Daoy (cell line): ENCODE measurements around the gene HNRNPL. TPM values are rescaled to one million over a fixed set of nuclear protein-coding genes. Genes with fewer than 3 reads are reported as not detected.

Source experiments
- DNase-seq: peaks from one replicate; pipeline ENCODE4 v3.0.0-alpha.2; 2015; ENCODE audit warnings: low read depth
- total RNA-seq: library from RNA; depleted of rRNA; stranded (reverse); fragments of >200 nt; shearing (Covaris generic); gene quantifications from 2 replicates; pipeline ENCODE4 v1.2.3, GENCODE V29; 2014

Gene HNRNPL
- total RNA-seq, 1 experiment from 2014 or later = 361 TPM

DNA sequence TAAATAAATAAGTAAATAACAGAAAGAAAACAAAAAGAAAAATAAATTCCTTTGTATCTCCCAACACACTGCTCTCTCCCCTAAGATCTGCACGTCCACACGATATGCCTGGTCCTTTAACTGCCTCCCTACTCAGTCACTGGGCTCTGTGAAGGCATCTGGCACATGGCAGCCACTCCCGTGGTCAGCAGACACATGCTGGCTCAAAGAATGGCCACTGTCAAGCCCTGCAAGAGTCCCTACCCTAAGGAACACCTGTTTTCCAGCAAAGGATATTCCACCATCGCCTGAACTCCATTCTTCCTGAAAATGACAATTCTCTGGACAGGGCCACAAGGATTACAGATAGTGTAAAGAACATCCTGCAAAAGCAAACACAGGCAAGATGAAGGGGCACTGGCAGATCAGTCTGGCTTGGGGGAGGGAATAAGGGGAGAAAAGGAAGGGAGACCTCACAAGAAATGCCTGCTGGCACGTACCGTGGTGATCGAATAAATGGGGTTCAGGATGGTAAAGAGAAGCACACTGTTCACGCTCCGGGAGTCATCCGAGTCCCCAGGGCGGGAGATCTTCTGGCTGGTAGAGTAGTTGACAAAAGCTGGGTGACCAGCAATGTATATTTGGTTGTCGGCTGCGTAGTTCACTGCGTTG lies 4.3 kb downstream of the HNRNPL start:
- DNase-seq = no peak

DNA sequence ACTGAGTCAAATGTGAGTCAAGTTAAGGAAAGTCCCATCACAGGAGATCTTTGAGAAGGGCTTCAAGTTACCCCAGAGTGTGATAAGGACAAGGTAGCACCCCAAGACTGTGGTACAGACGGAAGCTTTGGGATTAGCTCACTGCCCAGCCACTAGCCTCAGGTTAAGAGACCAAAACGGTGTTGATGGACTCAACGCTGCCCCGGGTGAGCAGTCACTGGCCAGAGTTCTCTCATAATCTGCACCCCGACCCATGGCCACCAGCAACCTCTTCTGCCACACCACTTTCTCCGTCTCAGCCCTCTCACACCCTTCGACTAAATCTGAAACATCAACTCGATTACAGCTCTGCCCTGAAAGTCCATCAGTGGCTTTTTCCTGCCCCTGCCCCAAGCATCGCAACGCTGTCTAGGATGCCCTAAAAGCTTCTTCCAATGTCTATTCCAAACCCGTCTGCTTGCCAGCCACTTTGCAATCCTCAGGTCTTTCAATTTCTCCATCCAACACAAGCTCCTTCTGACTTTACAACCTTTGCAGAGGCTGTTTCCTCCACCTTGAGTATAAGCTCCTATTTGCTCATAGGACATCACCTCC lies 5.6 kb downstream of the HNRNPL start:
- no peak for DNase-seq

DNA sequence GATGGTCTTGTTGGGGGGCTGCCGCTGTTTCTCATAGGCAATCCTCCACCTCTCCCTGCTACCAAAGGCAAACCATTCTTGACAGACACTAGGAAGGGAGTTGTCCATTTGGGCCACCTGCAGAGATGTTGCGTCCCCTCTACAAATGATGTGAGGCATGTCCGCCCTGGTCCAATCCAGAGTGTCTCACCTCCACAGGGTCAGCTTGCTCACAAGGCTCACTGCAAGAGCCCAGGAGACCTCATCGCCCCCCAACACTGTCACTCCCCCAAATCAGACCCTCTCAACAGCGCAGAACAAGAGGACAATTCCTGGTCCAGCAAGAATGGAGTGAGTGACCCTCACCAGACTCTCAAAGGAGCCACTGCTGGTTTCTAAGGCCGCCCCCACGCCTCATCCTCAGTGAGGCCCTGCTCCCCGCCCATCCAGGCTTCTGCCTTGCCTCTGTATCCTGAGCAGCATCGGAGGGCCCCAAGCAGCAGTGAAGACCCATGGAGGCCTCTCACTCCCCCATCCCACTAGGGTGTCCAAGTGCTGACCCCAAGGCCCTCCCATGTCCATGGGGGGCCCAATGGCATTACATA lies 6.5 kb downstream of the HNRNPL start:
- no peak for DNase-seq

DNA sequence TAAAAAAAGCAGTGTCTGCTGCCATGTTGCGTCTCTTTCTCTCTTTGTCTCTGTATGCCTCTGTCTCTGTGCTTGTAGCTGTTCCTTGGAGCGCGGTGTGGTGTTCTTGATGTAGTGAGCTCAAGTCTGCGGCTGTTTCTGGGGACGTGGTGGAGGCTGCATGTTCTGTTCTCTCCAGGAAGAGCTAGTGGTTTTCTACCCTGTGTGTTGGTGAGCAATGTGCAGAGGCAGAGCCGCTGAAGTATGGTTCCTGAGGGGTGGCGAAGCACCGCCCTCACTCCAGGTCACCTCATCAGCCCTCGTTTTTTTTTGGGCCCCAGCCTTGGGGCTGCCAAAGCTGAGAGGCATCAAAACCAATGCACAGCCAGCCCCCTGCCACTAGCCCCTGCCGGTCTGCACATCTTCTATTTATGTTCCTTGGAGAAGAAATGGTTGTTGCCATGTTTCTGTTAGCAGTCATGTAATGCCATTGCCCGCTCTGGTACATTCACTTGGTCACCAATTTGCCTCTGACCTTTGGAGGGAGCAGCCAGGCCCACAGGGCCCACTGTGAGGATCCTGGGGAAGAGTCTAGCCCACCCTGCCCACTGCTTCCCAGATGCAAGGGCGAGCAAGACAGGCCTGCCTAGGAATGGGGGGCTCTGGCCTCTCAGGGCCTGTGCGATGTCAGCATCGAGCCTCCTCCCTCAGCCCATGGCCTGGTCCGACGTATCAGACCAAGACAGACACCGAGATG lies 7.2 kb downstream of the HNRNPL start:
- no peak for DNase-seq

DNA sequence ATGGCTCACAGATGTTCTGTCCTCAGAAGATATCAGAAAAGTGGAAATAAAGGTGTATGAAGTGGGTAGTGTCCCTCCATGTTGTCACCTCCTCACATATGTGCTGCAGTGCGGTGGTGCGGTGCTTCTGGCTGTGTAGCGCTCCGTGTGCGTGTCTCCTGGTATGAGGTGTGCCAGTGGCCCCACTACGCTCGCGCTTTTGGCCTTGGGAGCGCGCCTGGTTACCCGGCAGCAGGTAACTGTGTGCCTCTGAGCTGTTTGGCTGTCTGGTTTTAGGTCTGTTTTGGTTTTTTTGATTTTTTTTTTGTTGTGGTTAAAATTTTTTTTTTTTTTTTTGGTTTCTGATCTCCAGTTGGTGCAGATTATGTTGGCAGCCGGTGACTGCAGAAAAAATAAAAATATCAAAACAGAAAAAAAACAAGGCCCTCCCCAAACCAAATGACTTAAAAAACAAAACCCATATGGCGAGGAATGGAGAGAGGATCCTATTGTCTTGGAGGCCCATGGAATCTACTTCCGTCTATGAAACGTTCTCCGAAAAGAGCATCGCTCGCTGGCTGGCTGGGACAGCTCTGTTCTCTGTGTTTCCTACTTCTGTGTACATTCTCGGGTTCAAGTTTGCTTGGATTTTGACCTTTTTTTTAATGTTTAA lies 7.9 kb downstream of the HNRNPL start:
- DNase-seq = no peak

DNA sequence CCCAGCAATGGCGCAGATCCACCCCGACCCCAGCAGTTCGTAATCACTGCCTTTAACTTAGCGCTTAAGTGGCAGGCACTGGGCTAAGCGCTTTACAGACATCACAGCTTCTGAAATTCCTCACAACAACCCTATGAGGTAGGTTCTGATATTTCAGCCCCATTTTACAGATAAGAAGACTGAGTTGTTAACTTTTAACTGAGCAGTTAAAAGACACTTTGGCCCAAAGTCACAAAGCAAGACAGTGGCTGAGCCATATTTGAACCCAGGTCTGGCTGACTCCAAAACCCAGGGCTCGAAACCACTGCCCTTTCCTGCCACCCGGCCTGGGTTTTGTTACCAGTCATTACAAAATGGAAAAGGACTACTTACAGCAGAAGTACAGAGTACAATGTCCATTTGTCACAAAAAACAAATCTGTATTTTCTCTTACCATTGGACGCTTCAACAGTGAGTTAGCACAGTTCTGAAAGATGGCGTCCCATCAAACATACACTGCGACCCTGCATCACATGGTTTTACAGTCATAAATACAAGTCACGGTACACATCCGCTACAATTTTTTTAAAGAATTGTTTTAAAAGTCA lies 8.5 kb downstream of the HNRNPL start:
- DNase-seq = no peak

DNA sequence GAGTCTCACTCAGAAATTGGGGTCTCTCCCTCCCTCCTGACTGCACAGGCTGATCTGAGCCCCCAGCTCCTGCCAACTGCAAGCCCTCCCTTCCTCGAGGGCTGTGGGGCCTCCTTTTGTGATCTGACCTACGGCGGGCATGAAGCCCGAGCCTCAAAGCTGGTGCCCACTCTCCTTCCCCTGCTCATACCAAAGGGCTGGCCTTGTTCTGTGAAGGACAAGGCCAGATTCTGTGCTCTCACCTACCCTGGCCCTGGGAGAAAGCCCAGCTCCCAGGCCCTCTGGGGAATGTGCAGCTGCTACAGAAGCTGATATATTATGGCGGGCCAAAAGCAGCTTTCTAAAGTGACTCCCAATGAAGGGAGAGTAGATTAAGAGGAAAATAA lies 9.2 kb downstream of the HNRNPL start:
- no peak for DNase-seq

DNA sequence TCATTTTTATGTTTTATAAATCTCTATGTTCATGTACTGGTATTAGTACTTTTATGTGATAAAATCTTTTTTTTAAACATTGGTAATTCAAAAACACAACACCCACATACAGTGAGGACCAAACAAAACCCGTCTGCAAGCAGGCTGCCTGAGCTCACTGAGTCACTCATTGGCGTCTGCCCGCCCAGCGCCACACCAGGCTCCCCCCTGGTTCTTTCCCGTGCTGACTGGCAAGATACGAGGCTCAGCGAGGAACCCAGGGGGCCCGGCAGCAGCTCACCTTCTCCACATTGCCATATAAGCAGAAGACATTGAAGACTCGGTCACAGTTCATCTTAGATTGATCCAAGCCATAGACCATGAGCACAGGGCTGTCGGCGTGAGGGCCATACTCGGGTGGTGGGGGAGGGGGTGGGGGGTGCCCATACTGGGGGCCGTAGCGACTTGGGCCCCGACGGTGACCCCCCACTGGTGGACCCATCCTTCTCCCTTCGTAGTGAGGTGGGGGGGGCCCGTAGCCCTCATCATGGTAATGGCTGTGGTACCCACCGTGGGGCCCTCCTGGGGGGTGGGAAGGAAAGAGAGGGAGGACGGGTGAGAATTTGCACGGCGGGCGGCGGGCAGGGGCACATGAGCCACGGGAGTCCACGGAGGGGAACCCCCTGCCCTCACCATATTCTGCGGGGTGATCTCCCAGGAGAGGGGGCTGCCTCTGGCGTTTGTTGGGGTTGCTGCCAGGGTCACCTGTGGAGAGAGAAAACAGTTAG lies 9.8 kb downstream of the HNRNPL start:
- DNase-seq = no peak

DNA sequence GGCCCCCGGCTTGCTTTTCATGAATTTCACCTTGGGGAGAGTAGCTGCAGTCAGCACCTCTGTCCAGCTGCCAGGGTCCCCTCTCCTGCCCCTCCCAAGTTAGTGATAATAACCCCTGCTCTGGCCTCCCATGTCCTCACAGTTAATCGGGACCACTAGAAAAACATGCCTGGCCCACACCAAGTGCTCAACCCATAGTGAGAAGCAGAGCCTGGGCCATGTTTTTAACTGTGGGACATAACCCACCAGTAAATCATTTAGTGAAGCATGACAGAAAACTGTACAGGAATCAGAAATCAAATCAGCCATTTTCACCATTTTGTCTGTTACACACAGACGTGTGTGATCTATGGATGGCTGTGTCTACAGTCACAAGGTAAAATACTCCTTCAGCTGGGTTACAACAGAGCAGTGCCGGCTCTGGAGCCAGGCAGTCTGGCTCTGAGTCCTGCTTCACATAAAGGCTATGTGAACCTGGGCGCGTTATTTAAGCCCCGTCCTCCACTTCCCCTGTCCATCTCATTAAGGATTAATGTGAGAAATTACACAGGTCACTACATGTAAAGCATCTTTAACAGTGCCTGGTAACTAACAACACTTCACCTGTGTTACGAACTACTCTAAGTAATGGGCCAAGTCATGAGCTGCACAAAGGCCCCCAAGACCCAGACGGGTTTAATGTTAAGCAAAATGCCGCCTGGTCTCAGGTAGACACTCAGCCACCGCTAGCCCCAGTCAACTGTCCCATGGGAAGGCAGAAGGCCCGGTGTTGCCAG lies 10.6 kb downstream of the HNRNPL start:
- no peak for DNase-seq

DNA sequence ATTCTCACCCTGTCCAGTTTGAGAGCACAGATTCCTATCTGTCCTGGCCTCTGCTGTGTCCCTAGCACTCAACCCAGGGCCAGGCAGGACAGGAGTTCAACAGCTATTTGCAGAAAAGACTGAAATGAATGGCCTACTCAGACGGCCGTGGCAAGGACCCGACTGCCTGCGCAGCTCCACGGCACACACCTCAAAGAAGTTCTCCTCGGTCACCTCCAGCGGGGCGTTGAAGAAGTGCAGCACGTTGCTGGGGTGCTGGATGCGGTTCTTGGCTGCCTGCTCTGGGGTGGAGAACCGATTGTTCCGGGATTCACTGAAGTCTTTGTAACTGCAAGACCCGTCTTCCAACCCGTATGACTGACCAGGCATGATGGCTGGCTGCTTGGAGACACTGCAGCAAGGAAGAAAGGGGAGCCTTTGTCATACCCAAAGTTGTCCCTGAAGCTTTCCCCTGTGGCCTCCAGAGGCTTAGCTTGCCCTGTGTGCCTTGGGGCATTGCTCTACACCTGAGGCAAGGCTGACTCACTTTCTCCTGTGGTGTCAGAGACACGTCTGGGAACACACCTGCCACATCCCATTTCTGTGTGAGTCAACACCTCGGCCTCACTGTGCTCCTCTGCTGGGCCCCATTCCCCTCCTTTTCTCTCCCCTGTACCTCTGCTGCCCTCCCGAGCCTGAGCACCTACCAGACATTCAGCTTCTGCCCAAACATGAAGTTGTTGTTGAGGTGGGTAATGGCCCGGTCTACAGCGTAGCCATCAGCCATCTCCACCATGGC lies 11.4 kb downstream of the HNRNPL start:
- no peak for DNase-seq

DNA sequence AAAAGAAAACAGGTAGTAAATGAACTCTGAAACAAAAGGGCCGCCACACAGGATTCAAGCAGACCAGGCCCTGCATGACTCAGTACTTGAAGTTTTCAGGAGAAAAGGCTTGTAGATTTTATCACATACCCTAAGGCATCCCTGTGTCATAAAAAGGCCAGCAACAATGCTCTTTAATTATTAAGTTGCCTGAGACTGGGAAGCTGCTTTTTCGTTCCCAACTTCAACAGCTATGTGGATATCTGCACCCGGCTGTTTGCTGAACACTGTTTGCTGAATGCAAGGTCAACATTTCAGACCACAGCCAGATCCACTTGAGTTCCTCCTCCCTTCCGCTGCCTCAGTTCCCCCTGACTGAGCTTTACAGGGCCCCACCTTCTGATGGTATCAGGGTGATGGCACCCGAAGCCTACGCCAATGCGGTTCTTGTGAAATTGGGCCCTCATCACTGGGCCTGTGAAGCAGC lies 12.1 kb downstream of the HNRNPL start:
- DNase-seq = no peak

DNA sequence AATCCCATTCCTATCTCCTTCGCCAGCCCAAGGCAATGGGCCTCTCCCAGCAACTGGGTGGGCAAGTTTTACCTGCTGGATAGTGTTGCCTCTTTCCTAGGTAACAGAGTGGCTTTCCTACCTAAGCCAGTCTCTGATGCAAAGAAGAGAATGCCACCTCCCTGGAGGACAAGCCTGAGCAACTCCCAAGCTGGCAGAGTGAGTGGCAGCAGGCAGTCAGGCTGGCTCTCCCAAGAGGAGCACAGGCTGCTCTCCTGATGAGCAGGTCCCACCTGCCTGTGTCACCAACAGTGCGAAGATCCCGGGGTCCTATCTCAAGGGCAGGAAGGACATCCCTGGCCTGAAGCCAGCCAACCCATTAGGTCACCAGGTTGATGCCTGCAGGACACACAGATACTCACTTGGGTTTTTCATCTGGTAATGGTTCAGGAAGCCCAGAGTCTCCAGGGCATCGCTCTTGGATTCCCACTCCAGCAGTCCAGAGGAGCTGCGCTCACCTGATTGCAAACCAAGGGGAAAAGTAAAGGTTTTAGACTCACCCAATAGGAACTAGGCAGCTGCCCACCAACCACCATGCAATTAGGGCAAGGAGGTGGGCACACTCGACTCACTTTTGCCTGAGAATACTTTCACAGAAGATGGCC lies 12.7 kb downstream of the HNRNPL start:
- no peak for DNase-seq

DNA sequence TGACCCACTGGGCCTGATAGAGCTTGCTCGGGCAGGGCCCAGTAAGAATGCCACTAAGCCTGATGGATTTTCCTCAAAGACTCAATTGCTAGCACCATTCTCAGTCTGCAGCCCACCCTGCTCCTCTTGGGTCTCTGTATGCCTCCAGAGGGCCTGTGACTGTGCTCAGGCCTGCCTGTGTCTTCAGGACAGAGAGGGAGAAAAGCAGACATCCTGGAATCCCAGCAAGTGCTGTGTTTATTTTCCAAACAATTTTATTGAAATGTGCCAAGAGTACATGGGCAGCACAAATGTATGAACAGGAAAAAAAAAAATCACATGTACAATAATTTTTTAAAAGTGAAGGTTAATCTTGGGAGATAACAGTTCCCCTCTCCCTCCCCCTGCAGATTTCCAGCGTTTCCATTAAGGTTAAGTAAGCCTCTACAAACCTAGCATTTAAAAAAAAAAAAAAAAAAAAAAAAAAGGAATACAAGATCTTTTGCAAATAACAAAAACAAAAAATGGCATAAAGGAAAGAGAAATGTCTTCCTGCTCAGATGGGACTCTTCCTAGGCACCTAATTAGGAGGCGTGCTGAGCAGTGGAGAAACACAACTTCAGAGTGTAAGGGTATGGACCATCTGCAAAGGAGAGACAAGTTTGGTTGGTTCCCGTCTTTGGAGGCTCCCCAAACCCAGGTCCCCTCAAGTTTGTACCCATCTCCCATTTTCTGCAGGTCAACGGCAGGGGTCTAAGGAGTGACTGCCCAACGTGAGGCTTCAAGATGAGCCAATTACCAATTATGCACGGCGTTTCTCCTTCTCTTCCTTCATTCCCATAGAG lies 13.4 kb downstream of the HNRNPL start:
- DNase-seq = no peak

DNA sequence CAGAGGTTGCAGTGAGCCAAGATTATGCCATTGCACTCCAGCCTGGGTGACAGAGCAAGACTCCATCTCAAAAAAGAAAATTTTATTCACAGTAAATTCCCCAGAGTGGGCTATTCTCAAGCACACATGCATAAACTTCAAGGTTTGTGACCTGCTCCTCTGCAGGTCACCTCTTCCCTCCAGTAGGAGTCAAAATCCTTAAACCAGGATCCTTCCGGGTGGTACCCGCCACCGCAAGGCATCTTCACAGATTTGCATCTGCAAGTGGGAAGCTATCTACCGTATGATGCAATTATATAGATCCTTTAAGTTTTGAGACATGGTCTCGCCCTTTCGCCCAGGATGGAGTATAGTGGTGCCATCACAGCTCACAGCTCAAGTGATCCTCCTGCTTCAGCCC lies 15.2 kb downstream of the HNRNPL start:
- DNase-seq = no peak

DNA sequence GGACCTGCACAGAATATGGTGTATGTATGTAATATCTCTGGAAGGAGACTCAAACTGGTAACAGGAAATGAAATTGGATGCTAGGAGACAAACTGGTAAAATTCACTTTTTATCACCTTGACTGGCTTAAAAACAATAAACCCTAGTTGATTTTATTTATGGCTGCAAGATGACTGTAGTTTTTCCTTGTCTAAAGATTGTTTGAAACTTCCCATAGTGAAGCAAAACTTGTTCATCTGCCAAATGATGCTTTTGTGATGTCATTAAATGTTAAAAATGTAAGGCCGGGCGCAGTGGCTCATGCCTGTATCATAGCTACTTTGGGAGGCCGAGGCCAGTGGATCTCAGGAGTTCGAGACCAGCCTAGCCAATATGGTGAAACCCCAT lies 15.7 kb downstream of the HNRNPL start:
- no peak for DNase-seq

DNA sequence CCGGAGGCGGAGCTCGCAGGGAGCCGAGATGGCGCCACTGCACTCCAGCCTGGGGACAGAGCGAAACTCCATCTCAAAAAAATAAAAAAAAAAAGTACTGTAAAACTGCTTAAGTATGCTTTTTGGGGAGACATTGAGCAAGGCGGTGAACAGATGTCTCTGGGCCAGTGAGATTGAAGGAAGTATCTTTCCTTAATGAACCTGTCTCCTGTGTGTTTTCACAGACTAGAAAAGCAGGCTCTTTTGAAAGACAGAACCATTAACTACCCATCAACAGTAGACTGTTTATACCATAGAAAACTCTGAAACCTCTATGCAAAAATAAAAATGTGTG lies 16.7 kb downstream of the HNRNPL start:
- DNase-seq = no peak

DNA sequence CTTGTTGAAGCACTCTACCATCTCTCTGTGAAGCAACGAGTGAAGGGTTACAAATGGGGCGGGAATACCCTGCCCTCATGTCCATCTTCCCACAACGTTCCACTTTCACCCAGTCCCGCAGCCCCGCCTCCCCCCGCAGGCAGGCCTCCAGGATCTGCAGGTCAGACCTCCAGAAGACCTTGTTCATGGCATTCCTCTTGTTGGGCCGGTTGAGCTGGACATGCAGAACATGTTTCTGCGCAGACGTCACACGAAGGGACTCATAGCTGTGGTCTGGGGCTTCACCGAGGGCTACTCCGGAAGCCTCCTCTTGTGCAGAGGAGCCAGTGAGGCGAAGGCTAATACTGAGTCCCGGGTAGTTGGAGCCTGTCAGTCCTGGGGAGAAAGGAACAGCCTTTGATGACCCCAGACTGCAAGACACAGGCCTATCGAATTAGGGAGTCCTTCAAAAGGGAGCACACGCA lies 18.6 kb downstream of the HNRNPL start:
- peak; percentile 87 for DNase-seq

DNA sequence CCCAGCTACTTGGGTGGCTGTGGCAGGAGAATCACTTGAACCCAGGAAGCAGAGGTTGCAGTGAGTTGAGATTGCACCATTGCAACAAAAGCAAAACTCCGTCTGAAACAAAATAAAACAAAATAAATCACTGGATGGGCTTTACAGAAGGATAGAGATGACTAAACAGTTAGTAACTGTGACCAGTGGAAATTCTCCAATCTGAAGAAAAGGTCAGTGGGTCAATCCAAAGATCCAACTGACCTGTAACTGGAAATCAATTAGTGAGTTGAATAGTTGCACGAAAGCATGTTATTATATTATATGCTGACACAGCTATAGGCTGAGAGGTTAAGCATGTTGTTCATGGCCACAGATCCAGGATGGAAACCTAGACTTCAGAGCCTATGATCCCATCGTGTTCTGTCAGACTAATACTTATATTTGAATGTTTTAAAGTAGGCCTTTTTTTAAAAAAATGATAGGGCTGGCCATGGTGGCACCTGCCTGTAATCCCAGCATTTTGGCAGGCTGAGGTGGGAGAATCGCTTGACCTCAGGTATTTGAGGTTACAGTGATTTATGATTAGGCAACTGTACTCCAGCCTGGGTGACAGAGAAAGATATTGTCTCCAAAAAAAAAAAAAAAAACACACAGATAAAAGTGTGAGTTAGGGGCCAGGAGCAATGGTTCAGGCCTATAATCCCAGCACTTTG lies 19.6 kb downstream of the HNRNPL start:
- no peak for DNase-seq
